GM15510 (cell line): ENCODE data around the gene NDUFAF8.

ENCODE experiments used
- POLR2A ChIP-seq: IDR thresholded peaks from 3 replicates; pipeline ENCODE4 v1.6.1; 2011; ENCODE audit warnings: borderline replicate concordance; ENCODE audit not compliant: insufficient read length; ENCODE audit errors: extremely low read depth

Gene NDUFAF8

GRCh38 chr17:81236784-81237183 lies 2.3 kb upstream of the NDUFAF8 start:
- TF ChIP-seq POLR2A: no peak

- no peak for TF ChIP-seq POLR2A
These were observed 1.3 kb upstream of the NDUFAF8 start for GRCh38 chr17:81237591-81238489.

GRCh38 chr17:81238490-81238814 lies 666 bp upstream of the NDUFAF8 start:
- no peak for TF ChIP-seq POLR2A

- peak; percentile 42 for TF ChIP-seq POLR2A
These were observed 817 bp downstream of the NDUFAF8 start for GRCh38 chr17:81239714-81240555.

GRCh38 chr17:81240761-81241160 lies 1.6 kb downstream of the NDUFAF8 start:
- no peak for TF ChIP-seq POLR2A

GRCh38 chr17:81241203-81241602 lies 2.1 kb downstream of the NDUFAF8 start:
- TF ChIP-seq POLR2A: no peak

- peak; percentile 15 for TF ChIP-seq POLR2A
These were observed 2.7 kb downstream of the NDUFAF8 start for GRCh38 chr17:81241648-81242420.

GRCh38 chr17:81242421-81243332 lies 3.6 kb downstream of the NDUFAF8 start:
- no peak for TF ChIP-seq POLR2A

- TF ChIP-seq POLR2A: no peak
These were observed 4.2 kb downstream of the NDUFAF8 start for GRCh38 chr17:81243333-81243664.

- no peak for TF ChIP-seq POLR2A
These were observed 5.4 kb downstream of the NDUFAF8 start for GRCh38 chr17:81244358-81245023.

GRCh38 chr17:81245024-81245664 lies 6.0 kb downstream of the NDUFAF8 start:
- TF ChIP-seq POLR2A: peak; percentile 7

GRCh38 chr17:81245665-81246342 lies 6.7 kb downstream of the NDUFAF8 start:
- no peak for TF ChIP-seq POLR2A

GRCh38 chr17:81246343-81246670 lies 7.2 kb downstream of the NDUFAF8 start:
- no peak for TF ChIP-seq POLR2A
